Pulmonary artery endothelial cell (primary cell): ENCODE results near the gene CDS1. TPM values are rescaled to one million over a fixed set of nuclear protein-coding genes. Genes with fewer than 3 reads are reported as not detected.

ENCODE experiments used
- total RNA-seq: library from RNA; depleted of rRNA; stranded (reverse); fragments of >200 nt; gene quantifications from 2 replicates; pipeline ENCODE4 v1.2.3, GENCODE V29; 2014

CDS1 gene
- total RNA-seq, 1 donor from 2014 or later: not detected

Other genes starting within 250 kb of the CDS1 start
- gene NKX6-1, start 83.8 kb upstream of the CDS1 start, total RNA-seq: not detected in 2 replicates